Colonic mucosa (tissue), 4 donors: ENCODE data around the gene PIK3R1. TPM values are rescaled to one million over a fixed set of nuclear protein-coding genes. Genes with fewer than 3 reads are reported as not detected.

ENCODE experiments used
- DNase-seq: peaks from one replicate; pipeline ENCODE4 v3.0.0-alpha.2; 2020
- H3K27ac ChIP-seq: fragments of 200-600 bp; one replicate; pipeline ENCODE4 v1.8.0; 2021
- H3K27me3 ChIP-seq: fragments of 200-600 bp; one replicate; pipeline ENCODE4 v1.8.0; 2021
- H3K36me3 ChIP-seq: fragments of 200-600 bp; one replicate; pipeline ENCODE4 v1.8.0; 2021
- H3K4me1 ChIP-seq: fragments of 200-600 bp; one replicate; pipeline ENCODE4 v1.8.0; 2021; ENCODE audit warnings: mild to moderate bottlenecking
- H3K4me3 ChIP-seq: fragments of 200-600 bp; one replicate; pipeline ENCODE4 v1.8.0; 2021
- H3K9ac ChIP-seq, 2 donors: one replicate each; pipeline ENCODE4 v1.7.0; 2013; ENCODE audit warnings: control low read depth in 2 of 2, low read depth in 2 of 2, low read length in 2 of 2
- H3K9me3 ChIP-seq: fragments of 200-600 bp; one replicate; pipeline ENCODE4 v1.8.0; 2021
- intact Hi-C: fragments of 100-400 bp; cut with DNase I; formaldehyde crosslinking; loops from one replicate; pipeline ENCODE4 v1.14.1; 2022
- total RNA-seq, 2 donors: library from RNA; stranded (reverse); fragmentation: NEBNext Ultra II Directional in 1 of 2; extraction: Animal tissue kit (Norgen Biotek cat#: 25700) in 1 of 2; gene quantifications; one replicate each; pipeline ENCODE4 v1.2.1, GENCODE V29; 2021
- TF ChIP-seq, protein P1 (sequence below): fragments of 200-600 bp; IDR thresholded peaks from one replicate; pipeline ENCODE4 v1.8.0; 2022; ENCODE audit warnings: antibody characterized with exemption, mild to moderate bottlenecking
- donor health status: healthy.
- donor health status: DM: no; HTN: no; CAD: no.
- donor health status: DM: no; HTN: no; CAD: no.

PIK3R1 gene
- total RNA-seq, 2 donors from 2014 or later = 42.9 to 58.1 TPM

DNA sequence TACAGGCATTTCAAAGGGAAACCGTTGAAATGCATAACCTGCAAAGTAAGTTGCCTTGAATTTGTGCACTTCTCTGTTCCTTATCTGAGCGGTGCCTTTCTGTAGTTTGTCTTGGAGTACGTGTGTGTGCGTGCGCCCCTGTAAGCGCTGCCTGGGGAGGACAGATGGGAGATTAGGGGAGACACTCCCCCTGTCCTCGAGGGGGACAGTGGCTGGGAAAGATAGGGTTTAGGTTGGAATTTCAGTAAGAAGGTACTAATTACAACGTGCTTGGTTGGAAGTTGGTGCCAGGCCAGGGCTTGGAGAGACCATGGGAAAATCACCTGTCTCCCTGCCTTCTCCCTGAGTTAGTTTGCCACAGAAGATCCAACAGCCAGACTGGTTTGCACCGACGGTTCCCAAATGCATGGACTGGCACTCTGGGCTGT is 73.2 kb downstream of the PIK3R1 start:
- Histone ChIP-seq H3K27ac (peak overlapping the region; percentile 93), H3K4me3 (peak overlapping the region; percentile 52), H3K27me3 (no peaks in the 10 kb centered on the region), H3K9me3 (no peaks in the 10 kb centered on the region), H3K36me3 (no peaks in the 10 kb centered on the region), H3K4me1 (peaks cover 10% of the 10 kb centered on the region), H3K9ac (peak overlapping the region; percentile 71 to 86)
- TF ChIP-seq, protein P1, sequence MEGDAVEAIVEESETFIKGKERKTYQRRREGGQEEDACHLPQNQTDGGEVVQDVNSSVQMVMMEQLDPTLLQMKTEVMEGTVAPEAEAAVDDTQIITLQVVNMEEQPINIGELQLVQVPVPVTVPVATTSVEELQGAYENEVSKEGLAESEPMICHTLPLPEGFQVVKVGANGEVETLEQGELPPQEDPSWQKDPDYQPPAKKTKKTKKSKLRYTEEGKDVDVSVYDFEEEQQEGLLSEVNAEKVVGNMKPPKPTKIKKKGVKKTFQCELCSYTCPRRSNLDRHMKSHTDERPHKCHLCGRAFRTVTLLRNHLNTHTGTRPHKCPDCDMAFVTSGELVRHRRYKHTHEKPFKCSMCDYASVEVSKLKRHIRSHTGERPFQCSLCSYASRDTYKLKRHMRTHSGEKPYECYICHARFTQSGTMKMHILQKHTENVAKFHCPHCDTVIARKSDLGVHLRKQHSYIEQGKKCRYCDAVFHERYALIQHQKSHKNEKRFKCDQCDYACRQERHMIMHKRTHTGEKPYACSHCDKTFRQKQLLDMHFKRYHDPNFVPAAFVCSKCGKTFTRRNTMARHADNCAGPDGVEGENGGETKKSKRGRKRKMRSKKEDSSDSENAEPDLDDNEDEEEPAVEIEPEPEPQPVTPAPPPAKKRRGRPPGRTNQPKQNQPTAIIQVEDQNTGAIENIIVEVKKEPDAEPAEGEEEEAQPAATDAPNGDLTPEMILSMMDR = no peak
- intact Hi-C loops = loop anchor here (5.0 to 10.0 kb wide), 4 partner anchors 96 to 674 kb away; no protein-coding TSS in a partner anchor
- peak; percentile 40 for DNase-seq

- Histone ChIP-seq H3K4me1 (peaks cover 10% of the 10 kb centered on the region), H3K4me3 (peak overlapping the region; percentile 52), H3K9ac (no peak overlapping the region)
These were observed 73.9 kb downstream of the PIK3R1 start for GRCh38 chr5:68289498-68289897.

GRCh38 chr5:68290260-68290674 is 74.7 kb downstream of the PIK3R1 start:
- Histone ChIP-seq H3K9ac (no peak overlapping the region), H3K4me3 (no peak overlapping the region), H3K36me3 (peaks cover 4% of the 10 kb centered on the region), H3K27me3 (no peaks in the 10 kb centered on the region), H3K9me3 (no peaks in the 10 kb centered on the region), H3K4me1 (peaks cover 10% of the 10 kb centered on the region), H3K27ac (no peak overlapping the region)
- intact Hi-C loops = no loop called here
- TF ChIP-seq, protein P1 = no peak
- peak; percentile 48 for DNase-seq

More at GRCh38 chr5:68289498-68289897, 73.9 kb downstream of the PIK3R1 start:
- TF ChIP-seq, protein P1 = no peak
- intact Hi-C loops = loop anchor here (5.0 to 10.0 kb wide), 4 partner anchors 95 to 673 kb away; no protein-coding TSS in a partner anchor
- Histone ChIP-seq H3K9me3 (no peaks in the 10 kb centered on the region), H3K27ac (peak overlapping the region; percentile 93), H3K36me3 (no peaks in the 10 kb centered on the region), H3K27me3 (no peaks in the 10 kb centered on the region)
- DNase-seq = no peak

DNA sequence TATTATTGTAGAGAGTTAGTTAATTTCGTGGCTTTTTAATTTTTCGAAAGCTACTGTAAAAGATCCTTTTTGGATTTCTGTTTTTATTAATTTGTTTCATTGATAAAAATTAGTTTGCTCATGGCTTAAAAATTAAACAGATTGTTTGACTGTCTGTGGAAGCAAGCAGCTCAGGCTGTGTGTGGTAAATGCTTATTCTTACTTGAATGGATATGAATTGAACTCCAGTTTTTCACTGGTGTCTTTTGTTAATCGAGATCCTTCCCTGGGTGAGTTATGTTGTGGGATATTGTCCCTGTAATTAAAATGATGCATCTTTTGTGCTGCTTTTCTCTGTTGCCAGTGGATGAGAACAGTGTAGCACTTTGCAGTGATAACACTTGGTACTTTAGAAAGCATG is 75.3 kb downstream of the PIK3R1 start:
- Histone ChIP-seq H3K36me3 (peaks cover 9% of the 10 kb centered on the region), H3K9me3 (no peaks in the 10 kb centered on the region), H3K4me1 (peaks cover 10% of the 10 kb centered on the region), H3K27me3 (no peaks in the 10 kb centered on the region), H3K4me3 (no peak overlapping the region), H3K27ac (no peak overlapping the region), H3K9ac (no peak overlapping the region)
- DNase-seq = no peak
- intact Hi-C loops = no loop called here
- TF ChIP-seq, protein P1 = no peak

- Histone ChIP-seq H3K9me3 (no peaks in the 10 kb centered on the region), H3K4me3 (no peak overlapping the region), H3K27me3 (no peaks in the 10 kb centered on the region), H3K9ac (no peak overlapping the region), H3K4me1 (peaks cover 5% of the 10 kb centered on the region), H3K36me3 (peaks cover 17% of the 10 kb centered on the region), H3K27ac (no peak overlapping the region)
- intact Hi-C loops = no loop called here
- TF ChIP-seq, protein P1 = no peak
- no peak for DNase-seq
These were observed 76.8 kb downstream of the PIK3R1 start for GRCh38 chr5:68292316-68292715.
